ENCODE measurements around the gene ANKRD39. TPM values are rescaled to one million over a fixed set of nuclear protein-coding genes. Genes with fewer than 3 reads are reported as not detected.

The ANKRD39 gene
- total and polyA plus RNA-seq, 2 of the 8 experiments (the other 6 are each of a cell fraction or from before 2014, with no cell fraction given) = 18.5 to 21.3 TPM

DNA sequence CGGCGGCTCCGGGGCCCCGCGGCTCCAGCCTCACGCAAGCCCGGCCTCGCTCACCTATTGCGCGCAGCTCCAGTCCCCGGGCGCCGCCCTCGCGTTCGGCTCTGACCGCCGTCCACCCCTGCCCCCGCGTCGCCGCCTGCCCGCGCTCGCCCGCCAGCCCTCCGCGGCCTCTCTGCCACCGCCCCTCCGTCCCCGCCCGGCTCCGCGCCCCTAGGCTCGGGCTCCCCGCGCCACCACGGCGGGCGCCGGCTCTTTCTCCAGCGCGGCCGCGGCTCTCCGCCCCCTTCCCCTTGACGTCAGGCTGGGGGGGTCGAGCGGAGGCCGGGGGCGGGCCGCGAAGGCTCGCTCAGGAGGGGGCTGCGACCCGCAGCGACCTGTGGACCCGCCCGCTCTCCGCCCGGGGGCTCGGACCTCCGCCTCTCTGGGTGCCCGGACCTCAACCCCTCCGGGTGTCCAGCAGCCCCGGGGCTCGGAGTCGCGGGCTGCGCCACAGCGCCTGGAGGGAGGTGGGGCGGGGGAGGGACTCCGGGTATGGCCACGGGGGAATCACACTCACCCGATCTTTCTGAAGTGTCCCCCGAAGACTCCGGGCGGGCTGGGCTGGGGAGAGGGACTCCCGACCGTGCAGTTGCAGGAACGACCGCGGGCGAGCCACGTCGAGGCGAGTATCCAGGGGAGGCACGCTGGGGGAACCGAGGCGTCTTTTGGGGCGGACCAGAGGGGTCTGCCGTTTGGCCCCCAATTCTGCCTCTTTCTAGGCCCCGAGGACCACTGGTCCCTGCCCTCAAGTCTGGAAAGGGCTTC, 12.2 kb upstream of the ANKRD39 start, which contains the start of gene SEMA4C:
TSS of gene SEMA4C (minus strand) at position 259 of the 804 bp plus-strand sequence. CDS start 2,194 bp downstream, outside the sequence.
- Histone ChIP-seq H3K4me1 (replicated peaks in 1 of 4; ENCODE audit: control insufficient read depth in 3 of 4, insufficient read depth in 4 of 4, low read length in 3 of 4) (peaks cover 11 to 36% (median 23%) of the 10 kb centered on the region in 4 experiments), H3K9me3 (ENCODE audit: insufficient read depth in 2 of 2, low read depth in 1 of 2, low read length in 1 of 2) (no peaks in the 10 kb centered on the region), H2BK20ac (ENCODE audit: low read length) (peak within 1 kb of the TSS; percentile 80), H2BK15ac (ENCODE audit: low read length) (peak within 1 kb of the TSS; percentile 66; the same call in 1 of the 2 replicates), H3K27me3 (replicated peaks in 1 of 4; ENCODE audit: control insufficient read depth in 3 of 4, extremely low read depth in 1 of 4, insufficient read depth in 3 of 4, low read length in 3 of 4) (peaks cover 0 to 3% (median 0%) of the 10 kb centered on the region in 4 experiments; a peak in 2 of 7 replicates), H4K91ac (replicated peaks; ENCODE audit: insufficient read length, low read length) (peak within 1 kb of the TSS; percentile 80), H3K79me2 (ENCODE audit: control insufficient read depth in 1 of 2, insufficient read depth in 2 of 2, low read length in 2 of 2) (peaks cover 4 to 36% of the 10 kb centered on the region in 2 experiments), H3K79me1 (ENCODE audit: low read depth, low read length) (peaks cover 14% of the 10 kb centered on the region), H2BK5ac (ENCODE audit: low read depth, low read length) (peak within 1 kb of the TSS; percentile 85), H3K14ac (ENCODE audit: insufficient read length) (no peak within 1 kb of the TSS), H3K9ac (replicated peaks in 1 of 4; ENCODE audit: extremely low read depth in 1 of 4, low read depth in 3 of 4, low read length in 3 of 4) (peak within 1 kb of the TSS; percentile 58 to 89 (median 84)), H2AFZ (ENCODE audit: low read length) (no peak within 1 kb of the TSS), H3K18ac (ENCODE audit: extremely low read depth, low read length) (peak within 1 kb of the TSS; percentile 90), H3K23me2 (ENCODE audit: low read depth, low read length) (peaks cover 14% of the 10 kb centered on the region), H3K4ac (replicated peaks; ENCODE audit: insufficient read length, low read depth, low read length) (peak within 1 kb of the TSS; percentile 17), H4K8ac (ENCODE audit: extremely low read depth, insufficient read depth, low read length) (peak within 1 kb of the TSS; percentile 97), H3K4me2 (ENCODE audit: insufficient read depth in 1 of 2, low read depth in 2 of 2, low read length in 2 of 2) (peak within 1 kb of the TSS; percentile 91 to 94), H3K36me3 (ENCODE audit: control insufficient read depth in 2 of 4, insufficient read depth in 4 of 4, low read length in 3 of 4) (peaks cover 16 to 26% (median 18%) of the 10 kb centered on the region in 4 experiments), H4K20me1 (replicated peaks in 1 of 2; ENCODE audit: control insufficient read depth in 1 of 2, insufficient read depth in 2 of 2, low read length in 2 of 2) (peaks cover 4 to 15% of the 10 kb centered on the region in 2 experiments), H3K4me3 (ENCODE audit: extremely low read depth in 1 of 4, insufficient read depth in 2 of 4, low read depth in 3 of 4, low read length in 4 of 4) (peak within 1 kb of the TSS; percentile 76 to 86 (median 80)), H3K23ac (ENCODE audit: insufficient read length) (no peak within 1 kb of the TSS), H2BK120ac (replicated peaks; ENCODE audit: low read depth, low read length) (peak within 1 kb of the TSS; percentile 25), H3K56ac (replicated peaks; ENCODE audit: insufficient read length, low read depth, low read length) (peak within 1 kb of the TSS; percentile 60), H4K5ac (ENCODE audit: insufficient read length, low read depth, low read length) (peak within 1 kb of the TSS; percentile 80), H3K27ac (ENCODE audit: low read depth, low read length) (peak within 1 kb of the TSS; percentile 91; the same call in 1 of the 2 replicates), H2BK12ac (ENCODE audit: low read depth, low read length) (peak within 1 kb of the TSS; percentile 85; the same call in 1 of the 2 replicates), H2AK5ac (ENCODE audit: low read depth, low read length) (no peak within 1 kb of the TSS)
- 3% methylated on average over 5 of the region's 93 CpGs; no CpG with 5 or more reads in 1 of the 2 experiments for WGBS, 2 experiments (ENCODE audit: extremely low coverage in 1 of 2, insufficient coverage in 1 of 2, insufficient read length in 1 of 2, insufficient replicate concordance in 2 of 2, low coverage in 1 of 2, low lambda C conversion rate in 2 of 2, missing lambda C conversion rate in 1 of 2)
- CTCF ChIA-PET (ENCODE audit: partially characterized antibody) = interaction anchor here (0.9 to 8.1 kb wide), 10 partner anchors 10 to 114 kb away, joined by 3 to 48 read pairs (median 5); partner anchors contain the start of gene ANKRD39
- DNase-seq (ENCODE audit: low read depth in 1 of 2, low spot score in 2 of 2) (peak in 1 of 2 experiments; percentile 74), FAIRE-seq (no peak)
- POLR2A ChIA-PET (ENCODE audit: partially characterized antibody) = interaction anchor here (0.7 to 4.7 kb wide), 13 partner anchors 10 to 115 kb away, joined by 3 to 49 read pairs (median 4); partner anchors contain the start of gene ANKRD39
- TF ChIP-seq CEBPB (IDR thresholded peaks at IDR 0.05; ENCODE audit: low read depth, low read length) (no peak), CREB1 (IDR thresholded peaks at IDR 0.05) (peak; percentile 72), RXRA (IDR thresholded peaks at IDR 0.05; ENCODE audit: insufficient read depth, low read depth, low read length) (no peak), KDM1A (IDR thresholded peaks at IDR 0.05; ENCODE audit: borderline replicate concordance, low read length) (no peak), CTBP2 (IDR thresholded peaks at IDR 0.05; ENCODE audit: borderline replicate concordance, insufficient read depth, insufficient read length, low read length) (no peak), RAD21 (IDR thresholded peaks at IDR 0.05 in 1 of 2, conservative IDR thresholded peaks at IDR 0.05 in 1 of 2; ENCODE audit: low read depth in 2 of 2, low read length in 2 of 2) (no peak), KDM5A (IDR thresholded peaks at IDR 0.05; ENCODE audit: low read length) (no peak), BCL11A (IDR thresholded peaks at IDR 0.05; ENCODE audit: low read depth in 2 of 2, low read length in 2 of 2) (no peak), ASH2L (IDR thresholded peaks at IDR 0.05; ENCODE audit: low read length) (peak; percentile 64)
- TF ChIP-seq, protein P1, sequence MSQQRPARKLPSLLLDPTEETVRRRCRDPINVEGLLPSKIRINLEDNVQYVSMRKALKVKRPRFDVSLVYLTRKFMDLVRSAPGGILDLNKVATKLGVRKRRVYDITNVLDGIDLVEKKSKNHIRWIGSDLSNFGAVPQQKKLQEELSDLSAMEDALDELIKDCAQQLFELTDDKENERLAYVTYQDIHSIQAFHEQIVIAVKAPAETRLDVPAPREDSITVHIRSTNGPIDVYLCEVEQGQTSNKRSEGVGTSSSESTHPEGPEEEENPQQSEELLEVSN (IDR thresholded peaks at IDR 0.05) = peak; percentile 31; the same call in 1 of the 2 replicates

Measured in H1 (cell line).